Stimulated activated naive CD8-positive, alpha-beta T cell treated with anti-CD3 and anti-CD28 coated beads, Interleukin-15, Interleukin-2, amounts not matched to agents 100 ng/mL and 50 ng/mL, for 24 hours (primary cell): ENCODE data around the gene HLA-DRB5.
"Not testable (repeated sequence)": the region's sequence is repeated elsewhere in the genome, so short reads cannot be mapped to it uniquely, and the experiment has no call there.

Experiments
- H3K27ac Mint-ChIP-seq: one replicate; pipeline ENCODE4 v1.8.0; 2021; ENCODE audit warnings: mild to moderate bottlenecking, mixed read lengths
- H3K27me3 Mint-ChIP-seq: one replicate; pipeline ENCODE4 v1.8.0; 2021; ENCODE audit warnings: mixed read lengths
- H3K36me3 Mint-ChIP-seq: one replicate; pipeline ENCODE4 v1.8.0; 2021; ENCODE audit warnings: low read depth, mixed read lengths
- H3K4me1 Mint-ChIP-seq: one replicate; pipeline ENCODE4 v1.8.0; 2021; ENCODE audit warnings: low read depth, mixed read lengths
- H3K4me3 Mint-ChIP-seq: one replicate; pipeline ENCODE4 v1.8.0; 2021; ENCODE audit warnings: mild to moderate bottlenecking, mixed read lengths
- H3K9me3 Mint-ChIP-seq: one replicate; pipeline ENCODE4 v1.8.0; 2021; ENCODE audit warnings: mixed read lengths

HLA-DRB5 gene

GRCh38 chr6:32539839-32540238, 9.8 kb upstream of the HLA-DRB5 start:
- H3K9me3 Mint-ChIP-seq: peaks cover 3% of the 10 kb centered on the region
- H3K27ac Mint-ChIP-seq: no peak overlapping the region
- H3K4me3 Mint-ChIP-seq: no peak overlapping the region
- H3K36me3 Mint-ChIP-seq: no peaks in the 10 kb centered on the region
- H3K4me1 Mint-ChIP-seq: no peaks in the 10 kb centered on the region
- no peaks in the 10 kb centered on the region for H3K27me3 Mint-ChIP-seq

GRCh38 chr6:32530431-32530793, 325 bp upstream of the HLA-DRB5 start:
- not testable (repeated sequence) for H3K4me3 Mint-ChIP-seq, H3K9me3 Mint-ChIP-seq, H3K27me3 Mint-ChIP-seq, H3K4me1 Mint-ChIP-seq, H3K36me3 Mint-ChIP-seq
- H3K27ac Mint-ChIP-seq: peak overlapping the region; percentile 12

GRCh38 chr6:32522302-32523047, 7.6 kb downstream of the HLA-DRB5 start:
- no peak overlapping the region for H3K4me3 Mint-ChIP-seq
- H3K27ac Mint-ChIP-seq: no peak overlapping the region
- no peaks in the 10 kb centered on the region for H3K4me1 Mint-ChIP-seq

GRCh38 chr6:32519910-32520258, 10.2 kb downstream of the HLA-DRB5 start:
- Mint-ChIP-seq H3K36me3 (no peaks in the 10 kb centered on the region), H3K27me3 (no peaks in the 10 kb centered on the region)

More at GRCh38 chr6:32522302-32523047, 7.6 kb downstream of the HLA-DRB5 start:
- Mint-ChIP-seq H3K36me3 (no peaks in the 10 kb centered on the region), H3K27me3 (no peaks in the 10 kb centered on the region), H3K9me3 (no peaks in the 10 kb centered on the region)

GRCh38 chr6:32519118-32519909, 10.8 kb downstream of the HLA-DRB5 start:
- no peaks in the 10 kb centered on the region for H3K27me3 Mint-ChIP-seq
- no peaks in the 10 kb centered on the region for H3K4me1 Mint-ChIP-seq
- no peaks in the 10 kb centered on the region for H3K36me3 Mint-ChIP-seq
- H3K4me3 Mint-ChIP-seq: no peak overlapping the region
- no peak overlapping the region for H3K27ac Mint-ChIP-seq
- H3K9me3 Mint-ChIP-seq: no peaks in the 10 kb centered on the region

More at GRCh38 chr6:32519910-32520258, 10.2 kb downstream of the HLA-DRB5 start:
- Mint-ChIP-seq H3K4me3 (no peak overlapping the region), H3K27ac (no peak overlapping the region), H3K4me1 (no peaks in the 10 kb centered on the region), H3K9me3 (no peaks in the 10 kb centered on the region)

GRCh38 chr6:32517654-32518445, 12.2 kb downstream of the HLA-DRB5 start:
- Mint-ChIP-seq H3K4me3 (no peak overlapping the region), H3K36me3 (no peaks in the 10 kb centered on the region), H3K27me3 (no peaks in the 10 kb centered on the region), H3K27ac (no peak overlapping the region), H3K4me1 (no peaks in the 10 kb centered on the region), H3K9me3 (no peaks in the 10 kb centered on the region)

- H3K9me3 Mint-ChIP-seq: no peaks in the 10 kb centered on the region
- H3K36me3 Mint-ChIP-seq: no peaks in the 10 kb centered on the region
- no peak overlapping the region for H3K27ac Mint-ChIP-seq
- peaks cover 19% of the 10 kb centered on the region for H3K4me1 Mint-ChIP-seq
- H3K27me3 Mint-ChIP-seq: peaks cover 11% of the 10 kb centered on the region
- H3K4me3 Mint-ChIP-seq: no peak overlapping the region
Observed at GRCh38 chr6:32501016-32501415, 29.1 kb downstream of the HLA-DRB5 start.

- H3K27me3 Mint-ChIP-seq: peaks cover 5% of the 10 kb centered on the region
- H3K4me1 Mint-ChIP-seq: no peaks in the 10 kb centered on the region
- no peaks in the 10 kb centered on the region for H3K9me3 Mint-ChIP-seq
- no peak overlapping the region for H3K27ac Mint-ChIP-seq
- no peaks in the 10 kb centered on the region for H3K36me3 Mint-ChIP-seq
- H3K4me3 Mint-ChIP-seq: no peak overlapping the region
Observed at GRCh38 chr6:32492351-32492750, 37.7 kb downstream of the HLA-DRB5 start.

GRCh38 chr6:32491700-32492099, 38.4 kb downstream of the HLA-DRB5 start:
- Mint-ChIP-seq H3K9me3 (no peaks in the 10 kb centered on the region), H3K36me3 (no peaks in the 10 kb centered on the region), H3K4me3 (no peak overlapping the region), H3K27ac (no peak overlapping the region), H3K4me1 (no peaks in the 10 kb centered on the region), H3K27me3 (peaks cover 5% of the 10 kb centered on the region)

GRCh38 chr6:32488083-32488482, 42.0 kb downstream of the HLA-DRB5 start:
- Mint-ChIP-seq H3K9me3 (no peaks in the 10 kb centered on the region), H3K27me3 (peaks cover 5% of the 10 kb centered on the region), H3K4me3 (no peak overlapping the region), H3K27ac (no peak overlapping the region), H3K4me1 (no peaks in the 10 kb centered on the region), H3K36me3 (no peaks in the 10 kb centered on the region)

- no peaks in the 10 kb centered on the region for H3K4me1 Mint-ChIP-seq
- H3K27ac Mint-ChIP-seq: no peak overlapping the region
- H3K4me3 Mint-ChIP-seq: no peak overlapping the region
- peaks cover 8% of the 10 kb centered on the region for H3K27me3 Mint-ChIP-seq
- H3K9me3 Mint-ChIP-seq: no peaks in the 10 kb centered on the region
- no peaks in the 10 kb centered on the region for H3K36me3 Mint-ChIP-seq
Observed at GRCh38 chr6:32484614-32484998, 45.5 kb downstream of the HLA-DRB5 start.

GRCh38 chr6:32483968-32484613, 46.0 kb downstream of the HLA-DRB5 start:
- no peaks in the 10 kb centered on the region for H3K36me3 Mint-ChIP-seq
- H3K9me3 Mint-ChIP-seq: no peaks in the 10 kb centered on the region
- no peak overlapping the region for H3K27ac Mint-ChIP-seq
- peaks cover 8% of the 10 kb centered on the region for H3K27me3 Mint-ChIP-seq
- H3K4me3 Mint-ChIP-seq: no peak overlapping the region
- no peaks in the 10 kb centered on the region for H3K4me1 Mint-ChIP-seq

- Mint-ChIP-seq H3K36me3 (no peaks in the 10 kb centered on the region), H3K27ac (no peak overlapping the region), H3K27me3 (peaks cover 19% of the 10 kb centered on the region), H3K4me1 (peaks cover 8% of the 10 kb centered on the region), H3K9me3 (no peaks in the 10 kb centered on the region), H3K4me3 (no peak overlapping the region)
Observed at GRCh38 chr6:32475392-32476206, 54.5 kb downstream of the HLA-DRB5 start.
